Measurements from ENCODE around the gene SMG6.

SMG6 gene

GRCh38 chr17:2120586-2121335, 182.8 kb downstream of the SMG6 start:
- Mint-ChIP-seq H3K27me3 (no peaks in the 10 kb centered on the region), H3K36me3 (peaks cover 11% of the 10 kb centered on the region), H3K4me3 (no peak overlapping the region), H3K9me3 (no peaks in the 10 kb centered on the region), H3K4me1 (peaks cover 16% of the 10 kb centered on the region), H3K27ac (no peak overlapping the region)
- ATAC-seq (ENCODE audit: low read depth) (no peak), DNase-seq (ENCODE audit: low spot score in 2 of 2) (no peak)

GRCh38 chr17:2113279-2113622, 190.3 kb downstream of the SMG6 start:
- Mint-ChIP-seq H3K27ac (no peak overlapping the region), H3K27me3 (no peaks in the 10 kb centered on the region), H3K4me3 (no peak overlapping the region), H3K36me3 (peaks cover 2% of the 10 kb centered on the region), H3K9me3 (no peaks in the 10 kb centered on the region), H3K4me1 (peaks cover 2% of the 10 kb centered on the region)
- ATAC-seq (ENCODE audit: low read depth) (no peak), DNase-seq (ENCODE audit: low spot score in 2 of 2) (no peak)

- ATAC-seq (ENCODE audit: low read depth) (no peak), DNase-seq (ENCODE audit: low spot score in 2 of 2) (no peak)
- Mint-ChIP-seq H3K27me3 (no peaks in the 10 kb centered on the region), H3K9me3 (no peaks in the 10 kb centered on the region), H3K4me3 (no peak overlapping the region), H3K36me3 (peaks cover 7% of the 10 kb centered on the region), H3K4me1 (peaks cover 2% of the 10 kb centered on the region), H3K27ac (no peak overlapping the region)
Observed at GRCh38 chr17:2111691-2112090, 191.9 kb downstream of the SMG6 start.

- no peak overlapping the region for H3K4me3 Mint-ChIP-seq
- no peak overlapping the region for H3K27ac Mint-ChIP-seq
- H3K27me3 Mint-ChIP-seq: no peaks in the 10 kb centered on the region
- DNase-seq (ENCODE audit: low spot score in 2 of 2) (no peak), ATAC-seq (ENCODE audit: low read depth) (no peak)
- H3K9me3 Mint-ChIP-seq: no peaks in the 10 kb centered on the region
- H3K4me1 Mint-ChIP-seq: peaks cover 5% of the 10 kb centered on the region
- H3K36me3 Mint-ChIP-seq: peaks cover 7% of the 10 kb centered on the region
Observed at GRCh38 chr17:2110436-2110835, 193.1 kb downstream of the SMG6 start.

- DNase-seq (ENCODE audit: low spot score in 2 of 2) (no peak), ATAC-seq (ENCODE audit: low read depth) (no peak)
- Mint-ChIP-seq H3K27me3 (no peaks in the 10 kb centered on the region), H3K27ac (no peak overlapping the region), H3K4me1 (peaks cover 5% of the 10 kb centered on the region), H3K4me3 (no peak overlapping the region), H3K9me3 (no peaks in the 10 kb centered on the region), H3K36me3 (peaks cover 8% of the 10 kb centered on the region)
Observed at GRCh38 chr17:2108170-2108569, 195.4 kb downstream of the SMG6 start.

- Mint-ChIP-seq H3K4me3 (no peak overlapping the region), H3K27ac (no peak overlapping the region)
- DNase-seq (ENCODE audit: low spot score in 2 of 2): no peak
Observed at GRCh38 chr17:2107506-2107905, 196.1 kb downstream of the SMG6 start.

GRCh38 chr17:2107050-2107449, 196.5 kb downstream of the SMG6 start:
- Mint-ChIP-seq H3K4me1 (peaks cover 5% of the 10 kb centered on the region), H3K27me3 (no peaks in the 10 kb centered on the region), H3K36me3 (peaks cover 10% of the 10 kb centered on the region), H3K4me3 (no peak overlapping the region), H3K27ac (no peak overlapping the region), H3K9me3 (no peaks in the 10 kb centered on the region)
- DNase-seq (ENCODE audit: low spot score in 2 of 2): no peak
- no peak for ATAC-seq (ENCODE audit: low read depth)

More at GRCh38 chr17:2107506-2107905, 196.1 kb downstream of the SMG6 start:
- Mint-ChIP-seq H3K27me3 (no peaks in the 10 kb centered on the region), H3K4me1 (peaks cover 5% of the 10 kb centered on the region), H3K9me3 (no peaks in the 10 kb centered on the region), H3K36me3 (peaks cover 10% of the 10 kb centered on the region)
- no peak for ATAC-seq (ENCODE audit: low read depth)

GRCh38 chr17:2106308-2106955, 197.2 kb downstream of the SMG6 start:
- H3K9me3 Mint-ChIP-seq: no peaks in the 10 kb centered on the region
- H3K27ac Mint-ChIP-seq: no peak overlapping the region
- H3K4me1 Mint-ChIP-seq: peaks cover 5% of the 10 kb centered on the region
- H3K4me3 Mint-ChIP-seq: no peak overlapping the region
- ATAC-seq (ENCODE audit: low read depth) (no peak), DNase-seq (ENCODE audit: low spot score in 2 of 2) (no peak)
- H3K36me3 Mint-ChIP-seq: peaks cover 10% of the 10 kb centered on the region
- H3K27me3 Mint-ChIP-seq: no peaks in the 10 kb centered on the region

- no peak for ATAC-seq (ENCODE audit: low read depth)
- Mint-ChIP-seq H3K9me3 (no peaks in the 10 kb centered on the region), H3K27me3 (no peaks in the 10 kb centered on the region), H3K27ac (no peak overlapping the region), H3K4me3 (no peak overlapping the region), H3K36me3 (peaks cover 10% of the 10 kb centered on the region), H3K4me1 (peaks cover 5% of the 10 kb centered on the region)
- DNase-seq (ENCODE audit: low spot score in 2 of 2): no peak
Observed at GRCh38 chr17:2105663-2106062, 197.9 kb downstream of the SMG6 start.

- H3K27me3 Mint-ChIP-seq: no peaks in the 10 kb centered on the region
- H3K27ac Mint-ChIP-seq: no peak overlapping the region
- H3K9me3 Mint-ChIP-seq: no peaks in the 10 kb centered on the region
- H3K4me1 Mint-ChIP-seq: peaks cover 3% of the 10 kb centered on the region
- H3K36me3 Mint-ChIP-seq: peaks cover 8% of the 10 kb centered on the region
- no peak for DNase-seq (ENCODE audit: low spot score in 2 of 2)
- ATAC-seq (ENCODE audit: low read depth): no peak
- H3K4me3 Mint-ChIP-seq: no peak overlapping the region
Observed at GRCh38 chr17:2102931-2103809, 200.4 kb downstream of the SMG6 start.

GRCh38 chr17:2101448-2102257, 201.9 kb downstream of the SMG6 start:
- no peak overlapping the region for H3K4me3 Mint-ChIP-seq
- H3K4me1 Mint-ChIP-seq: peaks cover 5% of the 10 kb centered on the region
- DNase-seq (ENCODE audit: low spot score in 2 of 2): no peak
- peak; percentile 65 for ATAC-seq (ENCODE audit: low read depth)
- H3K27me3 Mint-ChIP-seq: no peaks in the 10 kb centered on the region
- no peaks in the 10 kb centered on the region for H3K9me3 Mint-ChIP-seq
- peaks cover 4% of the 10 kb centered on the region for H3K36me3 Mint-ChIP-seq
- no peak overlapping the region for H3K27ac Mint-ChIP-seq

- Mint-ChIP-seq H3K27ac (no peak overlapping the region), H3K9me3 (no peaks in the 10 kb centered on the region), H3K4me3 (no peak overlapping the region), H3K27me3 (no peaks in the 10 kb centered on the region), H3K4me1 (peaks cover 12% of the 10 kb centered on the region), H3K36me3 (peaks cover 6% of the 10 kb centered on the region)
- ATAC-seq (ENCODE audit: low read depth) (no peak), DNase-seq (ENCODE audit: low spot score in 2 of 2) (no peak)
Observed at GRCh38 chr17:2095536-2095910, 208.1 kb downstream of the SMG6 start.

- Mint-ChIP-seq H3K36me3 (peaks cover 6% of the 10 kb centered on the region), H3K27me3 (no peaks in the 10 kb centered on the region), H3K9me3 (no peaks in the 10 kb centered on the region), H3K4me3 (no peak overlapping the region), H3K4me1 (peaks cover 16% of the 10 kb centered on the region), H3K27ac (no peak overlapping the region)
- DNase-seq (ENCODE audit: low spot score in 2 of 2): no peak
- ATAC-seq (ENCODE audit: low read depth): no peak
Observed at GRCh38 chr17:2094891-2095535, 208.6 kb downstream of the SMG6 start.
